ENCODE data around the gene RNF25.

The RNF25 gene

DNA sequence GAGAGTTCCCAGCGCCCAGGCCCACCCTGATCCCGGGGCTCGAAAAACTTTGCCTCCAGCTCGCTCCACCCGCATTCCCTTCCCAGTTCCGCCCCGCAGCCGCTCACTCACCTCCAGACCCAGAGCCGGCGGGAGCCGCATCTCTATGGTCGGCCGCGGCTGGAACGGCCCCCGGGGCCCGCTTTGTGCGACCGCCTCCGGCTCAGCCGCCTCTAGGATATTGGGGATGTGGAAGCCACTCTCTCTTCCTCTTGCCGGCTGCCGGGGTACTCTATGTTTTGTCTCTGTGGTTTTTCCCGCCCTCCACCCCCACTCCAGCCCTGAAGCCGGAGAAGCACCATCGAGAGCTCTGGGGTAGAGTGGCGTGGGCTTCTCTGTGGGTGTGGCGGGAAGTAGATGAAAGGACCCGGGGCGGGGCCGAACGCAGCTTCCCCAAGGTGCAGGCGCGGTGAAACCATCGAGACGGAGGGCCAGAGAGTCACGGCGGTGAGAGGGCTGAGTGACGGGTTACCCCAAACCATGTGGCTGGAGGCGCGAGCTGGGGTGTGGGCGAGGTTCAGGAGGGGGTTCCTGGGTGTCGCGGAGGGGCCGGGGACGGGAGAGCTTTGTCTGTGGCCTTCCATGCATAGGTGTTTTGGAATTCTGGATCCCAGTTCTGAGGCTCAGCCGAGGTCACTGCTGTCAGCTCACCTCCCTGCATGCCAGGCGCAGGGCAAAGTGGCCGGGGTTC, 12.4 kb downstream of the RNF25 start, which contains the start of the genes BCS1L and ZNF142:
Gene BCS1L, plus strand, starts transcription at position 426 of the 730 bp plus-strand sequence. CDS start 1,305 bp downstream, outside the sequence.
Gene ZNF142, minus strand, starts transcription at position 366 of the 730 bp plus-strand sequence. CDS start 3,194 bp downstream, outside the sequence.
- WGBS (ENCODE audit: extremely low coverage, insufficient coverage, low lambda C conversion rate) = no CpG with 5 or more reads among the region's 49 CpGs
- H4K5ac ChIP-seq (ENCODE audit: low read length) = no peak within 1 kb of the TSS
- H3K56ac ChIP-seq (ENCODE audit: low read length) = peak within 1 kb of the TSS; percentile 87
- peak; percentile 93 for DNase-seq
- H4K8ac ChIP-seq (ENCODE audit: low read depth, low read length) = no peak within 1 kb of the TSS
- H3K23ac ChIP-seq (ENCODE audit: low read length) = peak within 1 kb of the TSS; percentile 74
- H3K4me3 ChIP-seq (ENCODE audit: low read length) = peak within 1 kb of the TSS; percentile 71
- no peaks in the 10 kb centered on the region for H3K27me3 ChIP-seq (ENCODE audit: insufficient read depth, low read length, poor library complexity)
- H3K79me2 ChIP-seq (ENCODE audit: control insufficient read depth, insufficient read depth, low read length) = peaks cover 3% of the 10 kb centered on the region
- no peaks in the 10 kb centered on the region for H3K4me1 ChIP-seq (ENCODE audit: control insufficient read depth, low read depth, low read length)
- H3K18ac ChIP-seq (ENCODE audit: low read length) = peak within 1 kb of the TSS; percentile 69
- peaks cover 10% of the 10 kb centered on the region for H3K36me3 ChIP-seq (ENCODE audit: control insufficient read depth, insufficient read depth, low read length)
- peak within 1 kb of the TSS; percentile 49 for H3K27ac ChIP-seq (ENCODE audit: low read depth, low read length)
- H3K4ac ChIP-seq (ENCODE audit: low read depth, low read length) = peak within 1 kb of the TSS; percentile 20
- H2BK5ac ChIP-seq (ENCODE audit: low read length) = no peak within 1 kb of the TSS
- peak within 1 kb of the TSS; percentile 88 for H3K9ac ChIP-seq (ENCODE audit: low read length)
- no peak within 1 kb of the TSS for H2BK15ac ChIP-seq (replicated peaks; ENCODE audit: low read depth)
- peak within 1 kb of the TSS; percentile 84 for H3K4me2 ChIP-seq (ENCODE audit: low read length)
- H2BK120ac ChIP-seq (ENCODE audit: low read depth, low read length) = no peak within 1 kb of the TSS
- H2AK5ac ChIP-seq (ENCODE audit: low read length) = no peak within 1 kb of the TSS
- peaks cover 11% of the 10 kb centered on the region for H3K79me1 ChIP-seq (ENCODE audit: low read length)

DNA sequence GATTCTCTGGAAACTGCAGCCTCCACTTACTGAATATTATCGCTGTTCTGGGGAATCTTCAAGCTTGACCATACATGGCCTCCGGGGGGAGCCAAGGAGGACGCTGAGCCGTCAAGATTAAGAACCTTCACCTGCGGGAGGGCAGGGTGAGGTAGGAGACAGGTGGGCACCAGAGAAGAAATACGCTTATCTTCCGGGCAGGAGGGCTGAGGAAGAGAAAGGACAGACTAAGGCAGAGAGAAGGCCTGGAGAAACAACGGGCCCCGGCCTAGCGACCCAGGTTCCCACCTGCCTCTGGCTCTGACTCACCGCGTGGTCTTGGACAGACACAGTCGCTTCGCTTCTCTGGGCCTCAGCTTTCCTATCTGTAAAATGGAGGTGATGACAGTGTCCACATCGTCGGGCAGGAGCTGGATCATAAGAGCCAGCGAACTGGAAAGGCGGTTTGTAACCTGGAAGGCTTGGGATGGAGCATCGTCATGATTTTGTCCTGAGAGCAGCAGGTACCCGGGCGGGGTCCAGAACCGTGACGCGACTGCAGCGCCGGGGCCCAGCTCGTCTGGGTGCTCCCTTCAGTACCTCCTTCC, 13.0 kb downstream of the RNF25 start:
- peak; percentile 90 for DNase-seq
- H3K9ac ChIP-seq (ENCODE audit: low read length) = peak overlapping the region; percentile 88
- WGBS (ENCODE audit: extremely low coverage, insufficient coverage, low lambda C conversion rate) = no CpG with 5 or more reads among the region's 27 CpGs

DNA sequence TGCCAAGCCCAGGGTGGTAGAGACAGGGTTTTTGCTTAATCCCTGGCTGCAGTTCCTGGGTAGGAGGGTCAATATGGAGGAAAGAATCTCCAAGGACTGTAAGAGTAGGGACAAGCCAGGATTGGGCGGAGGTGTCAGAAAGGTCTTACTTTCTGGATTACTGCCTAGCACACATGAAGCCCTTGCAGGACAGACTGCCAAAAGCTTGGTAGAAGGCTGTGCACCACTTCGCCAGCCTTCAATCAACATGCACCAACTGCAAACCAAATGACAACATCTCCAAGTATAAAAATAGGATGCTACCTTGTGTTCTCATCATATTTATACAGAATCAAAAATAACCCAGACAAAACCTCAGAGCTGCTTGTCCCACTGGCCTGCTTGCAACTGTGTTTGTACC, 16.1 kb downstream of the RNF25 start:
- Histone ChIP-seq H3K4ac (ENCODE audit: low read depth, low read length) (no peak overlapping the region), H2BK15ac (replicated peaks; ENCODE audit: low read depth) (no peak overlapping the region), H2AK5ac (ENCODE audit: low read length) (no peak overlapping the region), H3K4me3 (ENCODE audit: low read length) (no peak overlapping the region), H3K18ac (ENCODE audit: low read length) (no peak overlapping the region), H3K23ac (ENCODE audit: low read length) (no peak overlapping the region), H3K9ac (ENCODE audit: low read length) (no peak overlapping the region), H3K79me2 (ENCODE audit: control insufficient read depth, insufficient read depth, low read length) (peaks cover 3% of the 10 kb centered on the region), H3K27ac (ENCODE audit: low read depth, low read length) (no peak overlapping the region), H3K36me3 (ENCODE audit: control insufficient read depth, insufficient read depth, low read length) (peaks cover 7% of the 10 kb centered on the region), H3K4me1 (ENCODE audit: control insufficient read depth, low read depth, low read length) (no peaks in the 10 kb centered on the region), H3K27me3 (ENCODE audit: insufficient read depth, low read length, poor library complexity) (no peaks in the 10 kb centered on the region), H2BK5ac (ENCODE audit: low read length) (no peak overlapping the region), H4K5ac (ENCODE audit: low read length) (no peak overlapping the region), H3K4me2 (ENCODE audit: low read length) (no peak overlapping the region), H3K79me1 (ENCODE audit: low read length) (peaks cover 11% of the 10 kb centered on the region), H3K56ac (ENCODE audit: low read length) (no peak overlapping the region), H4K8ac (ENCODE audit: low read depth, low read length) (no peak overlapping the region), H2BK120ac (ENCODE audit: low read depth, low read length) (no peak overlapping the region)
- WGBS (ENCODE audit: extremely low coverage, insufficient coverage, low lambda C conversion rate) = no CpG with 5 or more reads among the region's 2 CpGs
- no peak for DNase-seq

More for the DNA sequence above, 13.0 kb downstream of the RNF25 start:
- Histone ChIP-seq H3K18ac (ENCODE audit: low read length) (peak overlapping the region; percentile 69), H3K4me1 (ENCODE audit: control insufficient read depth, low read depth, low read length) (no peaks in the 10 kb centered on the region), H3K79me2 (ENCODE audit: control insufficient read depth, insufficient read depth, low read length) (peaks cover 3% of the 10 kb centered on the region), H3K4me2 (ENCODE audit: low read length) (peak overlapping the region; percentile 36), H3K4me3 (ENCODE audit: low read length) (peak overlapping the region; percentile 49), H3K56ac (ENCODE audit: low read length) (peak overlapping the region; percentile 84), H4K8ac (ENCODE audit: low read depth, low read length) (no peak overlapping the region), H3K79me1 (ENCODE audit: low read length) (peaks cover 11% of the 10 kb centered on the region), H3K27me3 (ENCODE audit: insufficient read depth, low read length, poor library complexity) (no peaks in the 10 kb centered on the region), H3K36me3 (ENCODE audit: control insufficient read depth, insufficient read depth, low read length) (peaks cover 8% of the 10 kb centered on the region), H3K23ac (ENCODE audit: low read length) (peak overlapping the region; percentile 74), H2AK5ac (ENCODE audit: low read length) (no peak overlapping the region), H2BK15ac (replicated peaks; ENCODE audit: low read depth) (no peak overlapping the region), H3K27ac (ENCODE audit: low read depth, low read length) (no peak overlapping the region), H2BK5ac (ENCODE audit: low read length) (no peak overlapping the region), H4K5ac (ENCODE audit: low read length) (no peak overlapping the region), H3K4ac (ENCODE audit: low read depth, low read length) (peak overlapping the region; percentile 20), H2BK120ac (ENCODE audit: low read depth, low read length) (no peak overlapping the region)

DNA sequence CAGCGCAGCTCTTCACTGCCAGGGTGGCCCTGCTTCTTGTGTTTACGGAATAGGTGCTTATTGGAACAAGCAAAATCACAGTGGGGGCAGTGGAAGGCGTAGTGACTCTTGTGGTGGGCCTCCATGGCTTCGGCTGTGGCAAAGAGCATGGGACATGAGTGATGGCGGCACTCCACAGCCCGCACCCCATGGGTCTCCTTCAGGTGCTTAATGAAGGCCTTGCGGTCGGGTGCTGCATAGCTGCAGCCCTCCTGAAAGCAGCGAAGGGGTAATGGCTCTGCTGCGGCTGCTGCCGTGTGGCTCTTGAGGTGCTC, 23.1 kb downstream of the RNF25 start:
- Histone ChIP-seq H2BK5ac (ENCODE audit: low read length) (no peak overlapping the region), H3K4ac (ENCODE audit: low read depth, low read length) (no peak overlapping the region), H3K79me1 (ENCODE audit: low read length) (no peaks in the 10 kb centered on the region), H3K9ac (ENCODE audit: low read length) (no peak overlapping the region), H2BK15ac (replicated peaks; ENCODE audit: low read depth) (no peak overlapping the region), H3K4me1 (ENCODE audit: control insufficient read depth, low read depth, low read length) (no peaks in the 10 kb centered on the region), H2BK120ac (ENCODE audit: low read depth, low read length) (no peak overlapping the region), H3K27ac (ENCODE audit: low read depth, low read length) (no peak overlapping the region), H4K8ac (ENCODE audit: low read depth, low read length) (no peak overlapping the region), H3K18ac (ENCODE audit: low read length) (no peak overlapping the region), H3K79me2 (ENCODE audit: control insufficient read depth, insufficient read depth, low read length) (no peaks in the 10 kb centered on the region), H3K36me3 (ENCODE audit: control insufficient read depth, insufficient read depth, low read length) (peaks cover 22% of the 10 kb centered on the region), H3K4me3 (ENCODE audit: low read length) (no peak overlapping the region), H3K23ac (ENCODE audit: low read length) (no peak overlapping the region), H3K4me2 (ENCODE audit: low read length) (no peak overlapping the region), H3K27me3 (ENCODE audit: insufficient read depth, low read length, poor library complexity) (no peaks in the 10 kb centered on the region), H4K5ac (ENCODE audit: low read length) (no peak overlapping the region), H2AK5ac (ENCODE audit: low read length) (no peak overlapping the region), H3K56ac (ENCODE audit: low read length) (no peak overlapping the region)
- no CpG with 5 or more reads among the region's 11 CpGs for WGBS (ENCODE audit: extremely low coverage, insufficient coverage, low lambda C conversion rate)
- DNase-seq = no peak

DNA sequence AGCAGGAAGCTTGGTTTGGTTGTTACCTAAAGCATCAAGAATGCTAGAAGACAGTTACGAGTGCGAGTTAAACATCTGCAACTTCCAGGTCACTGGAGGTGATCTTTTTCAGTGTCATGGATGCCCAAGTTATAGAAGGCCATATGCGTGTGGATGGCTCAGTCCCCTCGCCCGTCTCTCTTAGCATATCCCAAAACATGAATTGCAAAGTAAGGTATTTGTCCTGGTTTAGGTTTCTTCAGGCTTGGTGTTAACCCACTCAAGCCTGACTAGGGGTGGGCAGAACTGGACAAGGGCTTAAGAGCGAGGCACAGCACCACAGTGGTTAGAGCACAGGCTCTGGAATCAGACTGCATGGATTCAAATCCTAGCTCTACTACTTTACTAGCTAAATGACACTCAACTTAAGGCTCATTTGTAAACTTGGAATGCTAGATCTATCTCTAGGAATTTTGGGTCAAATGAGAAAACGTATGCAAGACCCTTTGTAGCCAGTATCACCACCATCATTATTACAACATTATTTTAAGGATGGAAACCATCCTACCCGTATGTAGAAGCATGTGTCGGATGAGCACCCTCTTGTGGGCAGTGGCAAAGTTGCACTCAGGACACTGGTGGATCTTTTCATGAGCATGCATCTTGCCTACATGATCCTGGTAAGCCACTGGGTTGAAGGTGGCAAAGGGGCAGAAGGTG, 23.6 kb downstream of the RNF25 start:
- WGBS (ENCODE audit: extremely low coverage, insufficient coverage, low lambda C conversion rate) = no CpG with 5 or more reads among the region's 9 CpGs
- Histone ChIP-seq H3K36me3 (ENCODE audit: control insufficient read depth, insufficient read depth, low read length) (peaks cover 22% of the 10 kb centered on the region), H3K4ac (ENCODE audit: low read depth, low read length) (no peak overlapping the region)

More for the DNA sequence above, 23.6 kb downstream of the RNF25 start:
- H3K18ac ChIP-seq (ENCODE audit: low read length) = no peak overlapping the region
- no peak overlapping the region for H3K27ac ChIP-seq (ENCODE audit: low read depth, low read length)
- no peaks in the 10 kb centered on the region for H3K27me3 ChIP-seq (ENCODE audit: insufficient read depth, low read length, poor library complexity)
- H2BK120ac ChIP-seq (ENCODE audit: low read depth, low read length) = no peak overlapping the region
- H4K5ac ChIP-seq (ENCODE audit: low read length) = no peak overlapping the region
- H3K79me2 ChIP-seq (ENCODE audit: control insufficient read depth, insufficient read depth, low read length) = no peaks in the 10 kb centered on the region
- H3K79me1 ChIP-seq (ENCODE audit: low read length) = no peaks in the 10 kb centered on the region
- H3K4me2 ChIP-seq (ENCODE audit: low read length) = no peak overlapping the region
- H2BK15ac ChIP-seq (replicated peaks; ENCODE audit: low read depth) = no peak overlapping the region
- H2BK5ac ChIP-seq (ENCODE audit: low read length) = no peak overlapping the region
- no peak overlapping the region for H2AK5ac ChIP-seq (ENCODE audit: low read length)
- no peak overlapping the region for H3K23ac ChIP-seq (ENCODE audit: low read length)
- H3K9ac ChIP-seq (ENCODE audit: low read length) = no peak overlapping the region
- no peak overlapping the region for H3K56ac ChIP-seq (ENCODE audit: low read length)
- H3K4me1 ChIP-seq (ENCODE audit: control insufficient read depth, low read depth, low read length) = no peaks in the 10 kb centered on the region
- DNase-seq = peak; percentile 74
- H3K4me3 ChIP-seq (ENCODE audit: low read length) = no peak overlapping the region
- no peak overlapping the region for H4K8ac ChIP-seq (ENCODE audit: low read depth, low read length)

Data from mesendoderm (in vitro differentiated cells).